ENCODE measurements around the gene STKLD1.

DNA sequence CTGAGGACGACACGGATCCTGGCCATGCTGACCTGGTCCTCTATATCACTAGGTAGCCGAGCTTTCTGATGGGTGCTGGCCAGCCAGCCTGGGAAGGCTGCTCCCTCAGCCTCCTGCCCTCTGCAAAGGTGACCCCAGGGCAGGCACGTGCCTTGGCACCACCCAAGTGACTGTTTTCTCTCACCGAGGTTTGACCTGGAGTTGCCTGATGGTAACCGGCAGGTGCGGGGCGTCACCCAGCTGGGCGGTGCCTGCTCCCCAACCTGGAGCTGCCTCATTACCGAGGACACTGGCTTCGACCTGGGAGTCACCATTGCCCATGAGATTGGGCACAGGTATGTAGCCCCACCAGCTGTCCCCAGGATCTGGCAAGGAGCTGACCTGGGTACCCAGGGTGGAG is 49.8 kb downstream of the STKLD1 start:
- TF ChIP-seq, protein P1, sequence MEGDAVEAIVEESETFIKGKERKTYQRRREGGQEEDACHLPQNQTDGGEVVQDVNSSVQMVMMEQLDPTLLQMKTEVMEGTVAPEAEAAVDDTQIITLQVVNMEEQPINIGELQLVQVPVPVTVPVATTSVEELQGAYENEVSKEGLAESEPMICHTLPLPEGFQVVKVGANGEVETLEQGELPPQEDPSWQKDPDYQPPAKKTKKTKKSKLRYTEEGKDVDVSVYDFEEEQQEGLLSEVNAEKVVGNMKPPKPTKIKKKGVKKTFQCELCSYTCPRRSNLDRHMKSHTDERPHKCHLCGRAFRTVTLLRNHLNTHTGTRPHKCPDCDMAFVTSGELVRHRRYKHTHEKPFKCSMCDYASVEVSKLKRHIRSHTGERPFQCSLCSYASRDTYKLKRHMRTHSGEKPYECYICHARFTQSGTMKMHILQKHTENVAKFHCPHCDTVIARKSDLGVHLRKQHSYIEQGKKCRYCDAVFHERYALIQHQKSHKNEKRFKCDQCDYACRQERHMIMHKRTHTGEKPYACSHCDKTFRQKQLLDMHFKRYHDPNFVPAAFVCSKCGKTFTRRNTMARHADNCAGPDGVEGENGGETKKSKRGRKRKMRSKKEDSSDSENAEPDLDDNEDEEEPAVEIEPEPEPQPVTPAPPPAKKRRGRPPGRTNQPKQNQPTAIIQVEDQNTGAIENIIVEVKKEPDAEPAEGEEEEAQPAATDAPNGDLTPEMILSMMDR (IDR thresholded peaks at IDR 0.05): no peak
- no peak for TF ChIP-seq POLR2A (IDR thresholded peaks at IDR 0.05)
